HG02610 (cell line): ENCODE data around the gene TMA7.
A peak's percentile ranks its signal among the peaks of the same experiment; 100 is the strongest.
"Not testable (repeated sequence)": the region's sequence is repeated elsewhere in the genome, so short reads cannot be mapped to it uniquely, and the experiment has no call there.

ENCODE experiments used
- ATAC-seq: cut with Tn5 transposase; IDR thresholded peaks from one replicate; pipeline ENCODE4 v1.9.1; 2021; ENCODE audit warnings: mild to moderate bottlenecking, moderate library complexity; ENCODE audit not compliant: unreplicated experiment

Gene TMA7

DNA sequence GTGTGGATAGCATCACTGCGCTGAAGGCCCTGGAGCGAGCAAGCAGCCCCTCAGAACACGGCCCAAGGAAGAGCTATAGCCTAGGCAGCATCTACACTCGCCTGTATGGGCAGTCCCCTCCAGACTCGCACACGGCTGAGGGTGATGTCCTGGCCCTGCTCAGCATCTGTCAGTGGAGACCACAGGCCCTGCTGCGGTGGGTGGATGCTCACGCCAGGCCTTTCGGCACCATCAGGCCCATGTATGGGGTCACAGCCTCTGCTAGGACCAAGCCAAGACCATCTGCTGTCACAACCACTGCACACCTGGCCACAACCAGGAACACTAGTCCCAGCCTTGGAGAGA lies 27.0 kb downstream of the TMA7 start:
- ATAC-seq = no peak

DNA sequence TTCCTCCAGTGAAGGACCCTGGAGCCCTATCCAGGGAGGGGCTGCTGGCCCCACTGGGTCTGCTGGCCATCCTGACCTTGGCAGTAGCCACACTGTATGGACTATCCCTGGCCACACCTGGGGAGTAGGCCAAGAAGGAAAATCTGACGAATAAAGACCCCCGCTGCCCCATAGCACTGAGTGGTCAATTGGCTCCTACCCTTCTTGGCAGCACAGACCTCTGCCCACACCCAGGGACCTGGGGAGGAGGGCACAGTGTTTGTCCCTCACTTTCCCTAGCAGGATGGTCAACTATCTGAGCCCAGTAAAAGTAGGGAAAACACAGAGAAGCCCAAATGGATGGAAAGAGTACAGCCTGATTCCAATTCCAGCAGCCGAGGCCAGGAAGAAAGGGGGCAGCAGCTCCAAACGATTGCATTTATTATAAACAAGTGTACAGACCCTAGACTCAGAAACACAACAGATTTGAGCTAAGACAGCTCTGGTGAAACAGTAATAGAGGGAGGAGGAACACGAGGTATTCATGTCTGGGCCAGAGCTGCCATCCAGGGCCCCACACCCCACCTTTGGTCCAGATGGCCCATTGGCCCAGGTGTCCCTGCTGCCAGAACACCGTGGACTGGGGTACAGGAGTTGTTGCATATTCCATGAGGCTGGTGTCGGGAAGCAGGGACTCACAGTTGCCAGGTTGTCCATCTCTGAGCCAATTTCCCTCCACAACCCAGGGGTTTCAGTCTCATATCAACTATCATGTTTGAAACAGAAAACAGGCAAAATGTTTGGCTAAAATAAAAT lies 27.6 kb downstream of the TMA7 start:
- ATAC-seq = no peak

DNA sequence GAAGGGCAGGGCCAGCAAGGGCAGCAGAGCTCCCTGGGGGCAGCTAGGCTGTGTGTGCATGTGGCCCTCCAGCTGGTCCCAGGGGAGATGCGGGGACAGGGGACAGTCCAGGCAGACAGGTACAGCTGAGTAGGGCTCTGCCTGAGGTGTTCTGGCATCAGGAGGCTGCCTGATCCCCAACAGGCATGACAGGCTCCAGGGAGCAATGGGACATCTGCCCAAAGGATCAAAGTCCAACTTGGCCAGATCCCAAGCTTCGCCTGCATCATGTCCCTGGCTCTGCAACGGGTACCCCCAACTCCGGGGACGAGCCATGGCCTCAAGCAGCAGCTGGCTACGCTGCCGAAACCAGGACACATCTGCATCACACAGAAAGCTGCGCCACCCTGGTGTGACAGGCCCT lies 28.3 kb downstream of the TMA7 start:
- no peak for ATAC-seq

DNA sequence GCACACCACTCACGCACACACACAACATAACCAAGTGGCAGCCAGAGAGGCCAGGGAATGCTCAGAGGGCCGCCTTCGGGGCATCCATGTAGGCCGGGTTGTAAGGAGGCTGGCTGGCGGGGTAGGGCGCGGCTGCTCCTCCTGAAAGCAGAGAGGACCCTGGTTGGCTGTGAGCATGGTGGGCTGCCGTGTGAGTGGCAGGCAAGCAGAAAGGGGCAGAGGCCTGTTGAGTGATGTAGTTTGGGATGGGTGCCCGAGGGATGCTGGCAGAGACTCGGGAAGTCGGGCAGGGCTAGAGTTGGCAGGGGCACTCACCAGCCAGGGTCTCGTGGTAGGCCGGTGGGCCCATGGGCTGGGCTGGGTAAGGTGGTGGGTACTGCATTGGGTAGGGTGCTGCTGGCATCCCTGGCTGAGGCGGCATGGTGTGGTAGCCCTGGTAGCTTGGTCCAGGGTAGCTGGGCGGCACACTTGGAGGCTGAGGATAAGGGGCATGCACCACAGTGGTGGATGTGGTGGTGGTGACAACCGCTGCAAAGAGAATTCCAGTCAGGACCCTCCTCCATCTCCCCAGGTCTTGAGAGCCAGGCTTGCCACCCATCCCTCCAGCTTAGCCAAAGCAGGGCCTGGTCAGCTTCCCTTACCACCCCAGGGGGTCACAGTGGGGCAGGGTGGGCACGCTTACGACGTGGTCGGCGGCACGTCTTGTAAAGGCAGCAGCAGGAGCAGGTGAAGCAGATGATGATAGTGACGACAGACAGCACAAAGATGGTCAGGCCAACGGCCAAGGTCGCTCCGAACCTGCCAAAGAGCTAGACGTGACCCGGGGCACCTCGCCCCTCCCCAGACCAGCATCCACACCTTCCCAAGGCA lies 29.2 kb downstream of the TMA7 start:
- ATAC-seq = no peak

DNA sequence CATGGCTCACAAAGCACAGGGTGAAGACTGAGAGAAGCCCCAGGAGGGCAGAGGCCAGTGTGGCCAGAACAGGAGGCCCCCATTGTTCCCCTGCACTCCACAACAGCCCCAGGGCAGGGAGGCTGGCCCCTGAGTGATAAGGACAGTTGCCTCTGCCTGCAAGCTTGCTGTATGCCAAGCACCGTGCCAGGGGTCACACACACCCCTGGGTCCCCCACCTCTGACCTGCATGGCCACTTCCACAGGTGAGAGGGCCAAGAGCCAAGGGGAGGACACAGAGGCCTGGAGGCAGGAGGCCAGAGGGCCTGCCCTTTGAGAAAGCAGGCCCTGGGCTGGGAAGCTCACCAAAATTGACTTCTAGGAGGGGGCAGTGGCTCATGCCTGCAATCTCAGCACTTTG lies 30.2 kb downstream of the TMA7 start:
- no peak for ATAC-seq

DNA sequence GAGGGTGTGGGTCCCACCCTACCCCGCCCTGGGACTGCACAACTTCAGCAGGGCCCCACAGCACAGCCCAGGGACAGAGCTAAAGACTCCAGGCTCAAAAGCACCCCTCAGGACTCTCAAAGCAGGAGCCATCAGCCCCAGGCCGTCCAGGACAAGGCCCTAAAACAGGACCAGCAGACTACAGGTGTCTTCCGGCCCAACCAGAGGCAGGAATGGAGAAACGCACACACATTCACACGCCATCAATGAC lies 32.5 kb downstream of the TMA7 start:
- peak; percentile 4 for ATAC-seq

DNA sequence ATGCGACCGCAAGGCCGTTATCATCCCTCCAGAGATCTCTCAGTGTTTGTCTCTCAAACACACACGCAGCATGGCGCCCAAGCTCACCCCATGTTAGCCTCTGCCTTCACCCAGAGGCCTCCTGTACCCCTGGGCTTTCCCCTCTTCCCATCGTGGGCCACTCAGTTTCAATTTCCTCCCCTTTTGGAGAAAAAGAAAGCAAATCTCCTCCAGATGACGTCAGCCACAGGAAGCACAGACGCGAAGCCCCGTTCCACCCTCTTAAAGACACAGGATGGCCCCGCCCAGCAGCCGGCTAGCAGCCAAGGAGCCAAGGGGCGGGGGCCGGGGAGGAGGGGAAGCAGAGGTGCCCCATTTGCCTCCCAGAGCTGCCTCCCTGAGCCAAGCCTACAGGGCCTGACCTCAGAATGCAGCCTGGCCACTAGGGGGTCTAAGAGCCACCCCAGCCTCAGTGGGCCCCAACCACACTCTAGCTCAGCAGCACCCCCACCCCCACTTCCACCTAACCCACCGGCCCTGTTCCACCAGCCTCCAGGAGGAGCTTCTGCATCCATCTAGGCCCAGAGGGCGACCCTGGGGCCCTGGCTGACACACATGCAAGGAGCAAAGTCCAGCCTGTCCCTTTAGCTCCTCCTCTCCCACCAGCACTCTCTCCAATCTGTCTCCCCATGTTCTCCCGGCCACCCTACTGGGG lies 33.0 kb downstream of the TMA7 start:
- ATAC-seq = peak; percentile 78

DNA sequence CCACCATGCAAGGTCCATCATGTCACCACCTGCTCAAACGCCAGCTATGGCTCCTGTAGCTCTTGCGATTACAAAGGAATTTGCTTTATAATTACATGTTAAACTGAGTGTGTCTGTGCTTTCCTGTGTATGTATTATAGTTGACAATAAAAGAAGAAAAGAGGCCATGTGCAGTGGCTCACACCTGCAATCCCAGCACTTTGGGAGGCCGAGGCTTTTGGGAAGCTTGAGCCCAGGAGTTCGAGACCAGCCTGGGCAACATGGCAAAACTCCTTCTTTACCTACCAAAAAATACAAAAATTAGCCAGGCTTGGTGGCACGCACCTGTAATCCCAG lies 33.5 kb downstream of the TMA7 start:
- ATAC-seq = no peak

DNA sequence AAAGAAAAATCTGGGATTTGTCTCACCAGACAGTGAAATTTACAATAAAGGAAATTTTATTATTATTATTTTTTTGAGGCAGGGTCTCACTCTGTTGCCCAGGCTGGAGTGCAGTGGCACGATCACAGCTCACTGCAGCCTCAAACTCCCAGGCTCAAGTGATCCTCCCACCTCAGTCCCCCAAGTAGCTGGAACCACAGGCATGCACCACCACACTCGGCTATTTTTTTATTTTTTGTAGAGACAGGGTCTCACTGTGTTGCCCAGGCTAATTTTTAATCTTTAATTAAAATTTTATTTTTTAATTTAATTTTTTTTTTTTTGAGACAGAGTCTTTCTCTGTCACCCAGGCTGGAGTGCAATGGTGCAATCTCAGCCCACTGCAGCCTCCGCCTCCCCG lies 34.0 kb downstream of the TMA7 start:
- not testable (repeated sequence) for ATAC-seq

DNA sequence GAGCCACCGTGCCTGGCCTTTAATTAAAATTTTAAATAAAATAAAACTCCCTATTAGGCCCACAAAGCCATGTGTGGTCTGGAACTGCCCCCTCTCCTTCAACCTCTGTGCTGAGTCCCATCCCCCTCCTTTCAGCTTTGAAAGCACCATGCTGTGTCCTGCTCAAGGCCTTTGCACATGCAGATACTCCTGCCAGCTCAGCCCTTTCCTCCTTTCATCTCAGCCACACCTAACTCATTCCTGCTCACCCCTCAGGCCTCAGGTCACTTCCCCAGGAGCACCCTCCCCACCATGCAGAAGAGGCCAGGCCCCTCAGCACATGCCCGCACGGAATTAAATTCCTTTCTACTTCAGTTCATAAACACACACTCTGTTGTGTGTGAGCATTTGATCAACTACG lies 34.6 kb downstream of the TMA7 start:
- ATAC-seq = no peak

DNA sequence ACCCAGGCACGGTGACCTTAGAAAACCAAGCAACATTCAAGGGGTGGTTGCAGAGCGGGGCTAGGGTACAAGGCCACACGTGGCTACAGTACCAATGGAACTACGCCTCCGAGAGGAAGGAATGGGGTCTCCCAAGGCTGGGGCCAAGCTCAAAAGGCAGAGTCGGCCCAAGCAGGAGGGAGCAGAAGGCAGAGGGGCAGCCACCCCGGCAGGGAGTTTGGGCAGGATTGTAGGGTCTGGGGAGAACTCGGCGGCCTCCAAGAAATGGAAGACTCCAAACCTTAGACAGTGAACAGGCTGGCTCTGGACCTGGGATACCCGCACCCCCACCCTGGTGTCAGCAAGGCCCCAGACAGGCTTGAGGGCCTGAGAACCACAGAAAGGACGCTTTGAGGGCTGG lies 35.1 kb downstream of the TMA7 start:
- no peak for ATAC-seq

DNA sequence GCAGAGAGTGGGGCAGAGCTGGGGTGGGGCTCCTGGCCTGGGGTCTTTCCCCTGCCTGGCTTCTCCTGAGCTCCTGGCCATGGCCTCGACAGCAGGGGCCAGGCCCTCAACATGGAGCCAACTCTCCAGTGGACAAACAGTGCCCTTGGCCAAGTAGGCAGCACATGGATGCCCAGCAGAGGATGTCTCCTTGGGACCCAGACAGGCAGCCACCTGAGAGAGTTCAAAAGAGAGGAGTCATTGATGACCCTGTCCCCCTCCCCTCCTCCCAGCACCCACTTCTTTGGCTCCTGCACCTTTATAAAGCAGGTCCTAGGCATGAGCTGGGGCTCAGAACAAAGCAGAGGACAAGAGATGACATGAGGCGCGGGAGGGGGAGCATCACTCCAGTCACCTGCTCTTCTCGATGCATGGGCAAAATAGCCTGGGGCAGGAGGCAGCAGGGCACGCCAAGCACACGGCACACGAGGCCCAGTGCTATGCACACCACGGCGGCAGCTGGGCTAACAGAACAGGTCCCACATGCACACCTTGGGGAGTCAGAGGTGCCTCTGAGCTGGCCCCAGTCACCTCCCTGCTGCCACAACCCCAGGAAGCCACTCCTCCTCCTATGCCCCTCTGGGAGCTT lies 36.5 kb downstream of the TMA7 start:
- ATAC-seq = no peak

DNA sequence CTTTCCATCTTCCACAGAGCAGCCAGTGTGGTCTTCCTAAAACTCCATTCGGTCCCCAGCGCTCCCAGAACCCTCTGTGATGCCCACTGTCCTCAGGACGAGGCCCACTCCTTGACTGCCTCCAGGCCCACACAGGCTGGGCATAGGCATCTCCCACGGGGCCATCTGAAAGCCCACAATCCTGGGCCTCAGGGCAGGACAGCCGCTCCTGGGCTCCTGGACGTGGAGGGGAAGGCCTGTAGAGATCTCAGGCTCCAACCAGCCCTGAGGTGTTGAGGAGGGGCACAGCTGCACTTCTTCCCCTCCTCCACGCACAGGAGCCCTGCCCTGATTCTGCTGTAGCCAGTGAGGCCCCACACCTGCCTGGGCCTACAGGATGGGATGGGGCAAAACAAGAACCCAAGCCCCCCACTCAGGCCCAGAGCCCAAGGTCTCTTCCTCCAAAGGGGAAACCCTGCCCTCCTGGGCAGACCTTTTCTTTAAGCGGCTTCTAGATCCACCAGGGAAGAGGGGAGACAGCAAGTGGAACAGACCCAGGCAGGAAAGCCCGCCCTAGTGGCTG lies 38.0 kb downstream of the TMA7 start:
- ATAC-seq = no peak

DNA sequence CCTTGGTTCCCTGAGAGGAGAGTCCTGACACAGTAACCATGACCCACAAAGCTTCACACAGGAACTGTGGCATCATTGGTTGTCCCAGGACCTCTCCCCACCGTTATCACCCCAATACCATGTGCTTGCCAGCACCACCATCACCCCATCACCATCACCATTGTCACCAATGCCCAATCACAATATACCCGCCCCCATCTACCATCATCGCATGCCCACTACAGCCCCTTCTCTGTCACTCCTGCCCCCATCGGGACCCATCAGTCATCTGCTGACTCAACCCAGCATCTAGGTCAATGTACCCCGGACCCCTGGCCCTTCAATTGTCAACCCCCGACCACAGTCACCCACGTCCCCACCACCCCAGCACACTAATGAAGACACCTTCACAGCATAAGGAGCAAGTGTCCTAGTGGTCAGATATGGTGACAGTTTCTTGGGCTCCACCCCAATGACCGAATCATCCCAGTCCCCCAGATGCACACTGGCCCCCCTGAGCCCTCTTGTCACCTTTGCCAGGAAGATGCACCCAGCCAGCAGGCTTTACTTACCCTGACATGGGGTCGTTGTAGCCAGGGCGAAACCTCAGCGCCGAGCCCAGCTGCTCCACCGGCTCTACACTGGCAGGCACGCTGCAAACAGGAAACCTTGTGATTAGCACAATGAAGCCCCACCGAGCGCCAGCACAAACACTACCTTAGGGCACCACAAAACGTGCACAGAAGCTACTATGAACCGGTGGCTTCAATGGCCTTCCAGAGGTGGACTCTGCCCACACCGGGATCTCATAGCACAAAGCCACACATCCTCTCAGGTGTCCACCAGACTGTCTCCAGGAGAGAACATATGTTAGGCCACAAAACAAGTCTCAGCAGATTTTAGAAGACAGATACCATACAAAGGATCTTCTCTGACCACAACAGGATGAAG lies 38.8 kb downstream of the TMA7 start:
- no peak for ATAC-seq

DNA sequence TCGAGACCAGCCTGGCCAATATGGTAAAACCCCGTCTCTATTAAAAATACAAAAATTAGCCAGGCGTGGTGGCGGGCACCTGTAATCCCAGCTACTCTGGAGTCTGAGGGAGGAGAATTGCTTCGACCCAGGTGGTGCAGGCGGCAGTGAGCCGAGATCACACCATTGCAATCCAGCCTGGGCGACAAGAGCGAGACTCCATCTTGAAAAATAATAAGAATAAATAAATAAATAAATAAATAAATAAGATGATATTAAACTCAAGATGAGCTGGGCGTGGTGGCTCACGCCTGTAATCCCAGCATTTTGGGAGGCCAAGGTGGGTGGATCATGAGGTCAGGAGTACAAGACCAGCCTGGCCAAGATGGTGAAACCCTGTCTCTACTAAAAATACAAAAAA lies 40.8 kb downstream of the TMA7 start:
- ATAC-seq = not testable (repeated sequence)

DNA sequence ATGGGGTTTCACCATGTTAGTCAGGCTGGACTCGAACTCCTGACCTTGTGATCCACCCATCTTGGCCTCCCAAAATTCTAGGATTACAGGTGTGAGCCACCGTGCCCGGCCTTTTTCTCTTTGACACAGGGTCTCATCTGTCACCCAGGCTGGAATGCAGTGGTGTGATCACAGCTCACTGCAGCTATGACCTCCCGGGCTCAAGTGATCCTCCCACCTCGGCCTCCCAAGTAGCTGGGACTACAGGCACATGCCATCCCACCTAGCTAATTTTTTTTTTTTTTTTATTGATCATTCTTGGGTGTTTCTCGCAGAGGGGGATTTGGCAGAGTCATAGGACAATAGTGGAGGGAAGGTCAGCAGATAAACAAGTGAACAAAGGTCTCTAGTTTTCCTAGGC lies 42.8 kb downstream of the TMA7 start:
- ATAC-seq = not testable (repeated sequence)

DNA sequence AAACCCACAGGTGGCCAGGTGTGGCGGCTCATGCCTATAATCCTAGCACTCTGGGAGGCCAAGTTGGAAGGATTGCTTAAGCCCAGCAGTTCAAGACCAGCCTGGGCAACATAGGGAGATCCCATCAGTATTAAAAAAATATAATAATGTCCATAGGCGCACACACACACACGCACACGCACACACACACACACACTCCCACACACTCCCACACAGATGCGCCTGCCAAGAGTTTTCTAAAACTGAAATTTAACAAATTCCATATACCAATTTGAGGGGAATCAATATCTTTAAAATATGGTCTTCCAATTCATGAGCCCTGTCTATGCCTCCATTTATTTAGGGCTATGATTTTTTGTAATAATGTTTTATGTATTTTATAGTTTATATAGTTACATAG lies 46.9 kb downstream of the TMA7 start:
- no peak for ATAC-seq

DNA sequence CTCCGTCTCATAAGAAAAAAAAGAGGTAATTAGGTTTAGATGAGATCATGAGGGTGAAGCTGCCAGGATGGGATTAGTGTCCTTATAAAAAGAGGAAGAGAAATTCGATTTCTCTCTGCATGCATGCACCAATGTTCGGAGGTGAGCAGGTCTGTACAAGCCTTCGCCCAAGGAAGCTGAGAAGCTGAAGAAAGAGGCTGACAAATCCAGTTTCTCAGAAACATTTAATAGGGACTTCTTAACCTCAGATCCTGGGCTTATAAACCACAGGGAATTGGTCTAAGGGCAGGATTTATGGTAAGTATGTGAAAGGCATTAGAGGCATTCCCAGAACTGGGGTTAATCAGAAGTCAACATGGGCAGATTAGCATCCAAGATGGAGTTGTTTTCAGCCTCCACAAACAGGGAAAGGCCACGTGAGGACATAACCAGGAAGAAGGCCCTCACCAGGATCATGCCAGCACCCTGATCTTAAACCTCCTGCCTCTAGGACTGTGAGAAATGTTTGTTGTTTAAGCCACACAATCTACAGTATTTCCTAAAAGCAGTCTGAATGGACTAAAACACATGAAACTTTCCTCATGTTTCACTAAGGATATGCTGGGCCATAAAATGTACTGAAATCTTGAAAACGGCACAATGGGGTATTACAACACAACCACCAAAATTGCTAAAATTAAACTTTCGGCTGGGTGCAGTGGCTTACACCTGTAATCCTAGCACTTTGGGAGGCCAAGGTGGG lies 52.6 kb downstream of the TMA7 start:
- ATAC-seq = no peak

DNA sequence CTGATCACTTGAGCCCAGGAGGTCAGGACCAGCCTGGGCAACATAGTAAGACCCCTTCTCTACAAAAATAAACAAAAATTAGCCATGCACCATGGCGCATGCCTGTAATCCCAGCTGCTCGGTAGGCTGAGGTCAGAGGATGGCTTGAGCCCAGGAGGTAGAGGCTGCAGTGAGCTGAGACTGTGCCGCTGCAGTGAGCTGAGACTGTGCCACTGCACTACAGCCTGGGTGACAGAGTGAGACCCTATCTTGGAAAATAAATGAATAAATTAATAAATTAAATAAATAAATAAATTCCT lies 53.1 kb downstream of the TMA7 start:
- ATAC-seq = no peak
